LNCAP (cell line): ENCODE data around the gene WDR20.

Source experiments
- CTCF ChIP-seq: fragments of 450-650 bp; IDR thresholded peaks from 2 replicates; pipeline ENCODE4 v1.5.1; 2017; ENCODE audit warnings: mild to moderate bottlenecking

WDR20 gene

GRCh38 chr14:102220031-102220430 lies 80.3 kb downstream of the WDR20 start:
- no peak for TF ChIP-seq CTCF

- no peak for TF ChIP-seq CTCF
These were observed 81.3 kb downstream of the WDR20 start for GRCh38 chr14:102221026-102221425.

DNA sequence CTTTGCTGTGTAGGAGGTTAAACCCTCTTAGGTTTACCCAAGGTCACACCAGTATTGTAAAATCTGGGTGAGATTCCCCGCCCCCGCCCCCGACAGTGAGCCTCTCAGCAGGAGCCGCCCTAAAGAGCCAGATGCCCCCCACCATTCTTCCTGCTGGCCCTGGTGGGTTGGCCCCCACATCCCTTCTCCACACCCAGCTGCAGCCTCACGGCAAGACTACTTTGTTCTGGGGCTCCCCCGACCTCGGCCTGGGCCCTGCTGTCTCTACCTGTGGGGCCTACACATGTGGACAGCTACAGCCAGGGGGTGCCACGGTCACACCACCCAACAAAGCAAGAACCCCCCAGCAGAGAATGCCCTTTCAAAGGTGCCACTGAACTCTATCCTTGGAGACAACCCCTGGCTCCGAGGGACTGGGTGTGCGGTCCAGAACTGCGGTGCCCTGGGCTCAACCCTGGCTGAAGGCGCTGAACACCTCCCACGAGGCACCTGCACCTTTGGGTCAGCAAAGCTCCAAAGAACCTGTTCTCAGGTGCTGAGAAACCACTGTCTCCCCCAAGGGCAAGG lies 82.4 kb downstream of the WDR20 start:
- no peak for TF ChIP-seq CTCF

DNA sequence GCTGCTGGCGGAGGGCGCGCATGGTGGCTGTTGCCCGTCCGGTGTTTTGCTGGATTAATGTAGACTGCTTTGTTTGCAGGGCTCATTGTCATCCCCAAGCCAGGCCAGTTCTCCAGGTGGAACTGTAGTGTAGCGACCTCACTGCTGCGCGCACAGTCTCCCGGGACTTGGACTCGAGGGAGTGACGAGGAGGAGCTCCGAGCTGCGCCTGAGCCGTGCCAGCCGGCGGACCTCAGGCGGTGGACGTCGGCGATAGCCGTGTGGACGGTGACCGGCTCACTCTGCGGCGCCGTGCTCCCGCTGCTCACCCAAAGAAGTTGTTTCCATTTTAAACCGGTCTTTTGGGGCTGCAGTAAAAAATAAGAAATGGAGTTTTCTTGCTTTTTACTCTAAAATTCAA lies 83.1 kb downstream of the WDR20 start:
- no peak for TF ChIP-seq CTCF

- no peak for TF ChIP-seq CTCF
These were observed 84.0 kb downstream of the WDR20 start for GRCh38 chr14:102223682-102224081.

DNA sequence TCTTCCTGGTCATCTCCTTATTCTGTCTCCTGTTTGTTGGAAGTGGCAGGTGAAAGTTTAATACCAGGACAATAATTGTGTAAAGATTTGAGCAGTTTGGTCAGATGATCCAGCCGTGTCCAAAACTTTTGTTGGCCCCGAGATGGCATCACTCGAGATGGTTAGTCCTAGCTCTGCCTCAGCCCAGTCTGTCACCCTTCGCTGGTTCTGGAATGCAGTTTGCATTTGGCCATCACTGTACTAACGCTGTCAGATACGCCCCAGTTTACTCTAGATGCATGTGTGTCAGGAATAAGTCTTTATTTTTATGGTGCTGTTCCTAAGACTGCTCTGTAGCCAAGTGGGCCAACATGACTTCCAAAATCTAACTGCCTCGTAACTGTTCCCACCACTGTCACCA lies 85.7 kb downstream of the WDR20 start:
- no peak for TF ChIP-seq CTCF

DNA sequence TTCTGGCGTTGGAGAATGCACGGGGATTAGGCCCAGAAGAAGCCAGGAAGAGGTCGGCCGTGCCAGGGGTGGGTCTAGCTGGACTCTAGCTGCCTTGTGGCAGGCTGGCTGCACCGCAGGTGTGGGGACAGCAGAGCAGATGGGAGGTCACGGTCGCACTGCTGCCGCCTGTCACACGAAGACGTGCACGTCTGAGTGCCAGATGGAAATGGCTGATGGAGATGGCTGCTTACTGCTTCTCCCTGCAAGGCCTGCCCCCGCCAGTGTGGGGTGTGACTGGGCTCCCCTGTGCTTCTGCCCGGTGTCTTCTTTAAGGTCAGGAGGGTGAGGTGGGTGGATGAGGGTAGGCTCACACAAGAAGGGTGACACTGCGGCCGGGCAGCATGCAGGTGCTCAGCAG lies 86.2 kb downstream of the WDR20 start:
- TF ChIP-seq CTCF, result no peak

DNA sequence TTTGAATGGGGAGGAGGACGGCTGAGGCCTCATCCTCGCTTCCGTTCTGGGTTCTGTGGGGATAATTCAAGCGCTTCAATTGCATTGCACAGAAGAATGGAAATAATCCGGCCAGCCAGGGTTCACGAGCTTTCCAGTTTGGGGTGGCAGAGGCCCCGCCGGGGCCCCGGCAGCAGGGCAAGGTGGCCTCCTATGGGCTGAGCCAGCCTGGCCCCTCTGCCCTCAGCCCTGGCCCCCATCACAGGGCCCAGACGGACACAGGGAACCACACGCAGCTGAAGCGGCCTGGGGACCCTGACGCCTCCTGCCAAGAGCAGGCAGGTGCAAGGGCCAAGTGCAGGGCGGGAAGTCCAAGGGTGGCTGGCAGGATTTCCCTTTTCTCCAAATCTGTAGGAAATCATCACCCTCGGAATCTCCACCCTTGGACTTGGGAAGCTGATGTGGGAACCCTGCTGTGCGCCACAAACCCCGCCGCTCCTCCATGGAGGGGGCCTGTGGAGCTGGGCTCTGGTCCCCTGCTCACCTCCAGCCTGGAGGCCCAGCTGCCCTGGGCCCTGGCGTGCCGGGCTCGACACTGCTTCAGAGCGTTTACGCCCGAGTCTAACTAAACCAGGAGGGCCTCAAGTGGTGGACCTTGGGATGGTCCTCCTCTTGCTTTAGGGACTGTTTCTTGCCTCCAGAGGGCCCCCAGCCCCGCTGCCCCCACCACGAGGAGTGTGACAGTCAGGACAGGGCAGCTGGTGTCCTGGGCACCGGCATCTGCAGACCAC lies 86.8 kb downstream of the WDR20 start:
- no peak for TF ChIP-seq CTCF
